Liver (tissue), 3 donors: ENCODE measurements around the gene PHF12.

Source experiments
- CTCF ChIP-seq: fragments of 150-350 bp; IDR thresholded peaks from 2 replicates; pipeline ENCODE4 v1.5.1; 2017; ENCODE audit warnings: improper control_type of control experiment, low read depth, low read length; ENCODE audit not compliant: missing input control
- JUND ChIP-seq, 2 donors: IDR thresholded peaks; 2 replicates each; pipeline ENCODE4 v1.6.1; 2016; ENCODE audit warnings: antibody characterized with exemption in 2 of 2
- REST ChIP-seq: IDR thresholded peaks from 2 replicates; pipeline ENCODE4 v1.6.1; 2016; ENCODE audit warnings: antibody characterized with exemption, mild to moderate bottlenecking
- ZBTB33 ChIP-seq: IDR thresholded peaks from 2 replicates; pipeline ENCODE4 v1.6.1; 2016; ENCODE audit warnings: antibody characterized with exemption
- donor health status: healthy.
- donor health status: healthy.

DNA sequence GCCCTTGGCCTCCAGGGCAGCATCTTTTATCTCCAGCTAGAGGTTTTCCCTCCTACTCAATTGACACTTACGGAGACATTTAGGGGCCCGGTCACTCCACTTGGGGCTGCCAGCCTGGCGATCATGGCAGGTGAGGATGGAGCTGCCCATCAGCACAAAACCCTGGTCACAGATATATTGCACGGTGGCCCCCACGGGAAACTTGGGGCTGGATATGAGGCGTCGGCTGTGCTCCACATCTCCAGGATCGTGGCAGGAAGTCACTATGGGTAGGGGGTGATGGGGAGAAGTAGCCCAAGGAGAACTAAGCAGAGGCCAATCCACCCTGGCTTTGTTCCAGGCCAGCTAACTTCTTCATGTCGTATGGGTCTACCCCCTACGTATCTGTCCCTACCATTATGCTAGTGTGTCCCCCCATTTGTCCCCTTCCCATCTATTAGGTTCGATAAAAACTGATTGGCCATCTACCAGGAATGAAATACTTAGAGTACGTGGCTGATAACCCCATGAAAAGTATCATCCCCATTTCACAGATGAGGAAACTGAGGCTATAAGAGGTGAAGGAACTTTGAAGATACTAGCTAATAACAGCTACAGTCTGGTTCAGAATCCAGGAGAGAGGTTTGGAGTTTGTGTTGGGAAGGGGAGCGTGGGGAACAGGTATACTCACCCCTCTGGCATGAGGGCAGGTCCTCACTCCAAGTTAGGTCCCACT is 6.1 kb upstream of the PHF12 start:
- no peak for TF ChIP-seq CTCF
- TF ChIP-seq ZBTB33, result no peak
- TF ChIP-seq JUND (IDR thresholded peaks at IDR 0.05), result no peak
- TF ChIP-seq REST, result no peak
